Raji (cell line): ENCODE results near the gene NDRG2.

Experiments
- POLR2A ChIP-seq: IDR thresholded peaks from 2 replicates; pipeline ENCODE4 v1.6.1; 2011; ENCODE audit warnings: low read depth, low read length, control low read depth; ENCODE audit not compliant: insufficient read depth

Gene NDRG2

GRCh38 chr14:20976291-20976690 lies 48.6 kb downstream of the NDRG2 start:
- no peak for TF ChIP-seq POLR2A

DNA sequence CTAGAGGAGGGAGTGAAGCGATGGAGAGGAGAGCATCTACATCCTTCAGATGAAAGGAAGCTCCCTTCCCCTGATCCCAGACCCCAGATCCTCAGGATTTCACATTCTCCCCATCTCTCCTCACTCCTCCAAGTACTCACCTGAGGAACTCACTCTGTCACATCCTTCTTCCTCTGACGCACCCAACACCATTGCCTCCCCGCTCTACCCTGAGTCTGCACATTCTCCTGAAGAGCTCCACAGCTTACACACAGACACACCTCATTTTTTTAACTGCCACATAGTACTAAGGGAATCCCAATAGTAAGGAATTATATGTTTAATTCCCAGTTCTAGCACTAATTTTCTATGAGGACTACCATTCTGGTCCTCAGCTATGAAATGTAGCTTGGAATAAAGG lies 51.4 kb downstream of the NDRG2 start:
- no peak for TF ChIP-seq POLR2A

DNA sequence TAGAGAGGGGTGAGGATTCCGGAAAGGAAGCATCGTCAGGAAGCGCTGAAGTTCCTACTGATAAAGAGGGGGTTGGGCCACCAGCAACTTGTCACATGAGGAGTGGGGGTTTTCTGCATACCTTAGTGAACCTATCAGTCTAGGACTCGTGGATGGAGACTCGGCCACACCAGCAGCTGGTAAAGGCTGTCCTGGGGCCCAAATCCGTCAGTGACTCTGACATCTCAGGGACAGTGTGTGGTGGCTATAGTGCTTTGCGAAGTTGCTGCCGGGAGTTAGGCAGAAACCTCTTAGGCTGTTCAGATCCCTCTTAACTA lies 53.2 kb downstream of the NDRG2 start:
- no peak for TF ChIP-seq POLR2A

DNA sequence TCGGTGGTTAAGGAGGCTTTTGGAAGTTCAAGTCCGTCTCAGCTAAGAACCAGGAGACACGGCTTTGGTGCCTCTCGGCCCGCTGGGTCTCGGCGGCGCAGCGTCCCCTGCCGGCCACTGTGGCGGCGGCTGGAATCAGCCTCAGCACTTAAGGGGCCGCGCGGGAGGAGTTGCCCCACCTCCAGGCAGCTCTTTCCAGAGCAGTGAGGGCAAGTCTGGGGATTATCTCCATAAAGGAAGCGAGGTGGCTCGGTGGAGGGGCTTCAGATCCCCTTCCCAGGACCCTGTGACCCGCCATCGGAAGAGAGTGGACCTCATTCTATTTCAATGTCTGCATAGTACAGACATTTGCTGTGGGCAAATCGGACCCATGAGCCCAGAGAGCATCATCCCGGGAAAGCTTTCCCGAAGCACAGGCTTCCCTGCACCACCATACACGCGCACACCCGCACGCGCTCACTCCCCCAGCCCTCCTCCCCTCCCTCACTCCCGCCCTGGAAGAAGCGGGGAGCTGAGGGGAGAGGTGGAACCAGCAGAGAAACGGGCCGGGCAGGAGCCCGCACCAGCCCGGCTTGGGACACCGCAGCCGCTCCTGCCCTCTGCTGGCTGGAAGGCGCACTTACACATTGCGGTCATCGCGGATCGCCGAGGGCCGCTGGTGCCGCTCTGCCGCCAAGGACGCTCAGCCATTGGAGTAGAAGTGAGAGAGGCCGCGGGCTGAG lies 53.7 kb downstream of the NDRG2 start:
- peak; percentile 46; the same call in 1 of the 2 replicates for TF ChIP-seq POLR2A

GRCh38 chr14:20970647-20970982 lies 54.2 kb downstream of the NDRG2 start:
- TF ChIP-seq POLR2A: no peak

DNA sequence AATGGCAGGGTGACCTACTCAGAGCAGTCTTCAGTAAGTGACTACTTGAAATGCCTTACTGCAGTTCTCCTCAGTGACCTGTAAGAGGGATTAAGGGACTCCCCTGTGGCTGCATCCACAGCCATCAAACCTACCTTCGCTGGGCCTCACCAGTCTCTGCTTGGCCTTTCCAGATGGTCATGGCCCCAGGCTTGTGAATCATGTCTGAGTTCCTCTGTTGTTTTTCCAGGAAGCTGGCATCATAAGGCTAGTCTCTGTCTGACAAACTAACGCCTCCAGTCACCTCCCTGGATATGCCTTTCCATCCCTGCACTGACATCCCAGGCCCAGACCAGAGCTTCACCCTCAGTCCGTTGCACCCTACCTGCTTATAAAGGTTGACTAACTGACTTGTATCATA lies 55.5 kb downstream of the NDRG2 start:
- TF ChIP-seq POLR2A: no peak
